ENCODE data around the gene CDK5. TPM values are rescaled to one million over a fixed set of nuclear protein-coding genes. Genes with fewer than 3 reads are reported as not detected.

Gene CDK5
- total and polyA plus RNA-seq, 9 of the 15 experiments (the other 6 are each of a cell fraction or from before 2014, with no cell fraction given): 3.2 to 38.0 (median 27.5) TPM

DNA sequence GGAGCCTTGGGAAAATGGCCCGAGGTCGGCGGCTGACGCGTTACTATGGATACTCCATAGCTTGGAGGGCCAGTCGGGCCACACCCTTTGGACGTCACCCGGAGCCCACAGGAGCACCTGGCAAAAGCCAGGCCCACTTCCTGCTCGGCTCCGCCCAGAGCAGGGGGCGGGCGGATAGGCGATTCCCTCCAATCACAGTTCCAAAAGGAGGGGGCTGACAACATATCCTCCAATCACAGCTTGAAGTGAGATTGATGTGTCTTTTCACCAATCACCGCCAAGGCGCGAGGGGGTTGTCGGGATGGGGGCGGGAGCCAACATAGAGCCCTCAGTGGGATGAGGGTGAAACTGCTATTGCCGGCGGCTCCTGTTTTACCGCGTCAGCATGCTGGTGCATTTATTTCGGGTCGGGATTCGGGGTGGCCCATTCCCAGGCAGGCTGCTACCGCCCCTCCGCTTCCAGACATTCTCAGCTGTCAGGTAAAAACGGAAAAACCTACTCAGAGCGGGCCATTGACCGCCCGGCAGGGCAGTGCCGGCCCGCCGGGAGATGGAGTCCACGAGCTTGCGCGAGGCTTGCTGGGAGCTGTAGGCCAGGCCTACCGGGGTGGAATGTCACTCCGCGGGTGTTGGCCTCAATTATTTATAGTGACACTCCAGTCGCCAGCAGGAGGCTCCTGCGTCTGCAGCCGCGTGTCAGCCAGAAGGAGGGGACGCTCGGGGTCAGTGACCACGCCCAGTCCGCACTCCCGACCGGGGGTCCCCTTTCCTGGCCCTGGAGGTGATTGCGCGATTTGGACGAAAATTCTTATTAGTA, 29.4 kb downstream of the CDK5 start, which contains the start of gene ABCB8 (continued):
- TF ChIP-seq, protein P1, sequence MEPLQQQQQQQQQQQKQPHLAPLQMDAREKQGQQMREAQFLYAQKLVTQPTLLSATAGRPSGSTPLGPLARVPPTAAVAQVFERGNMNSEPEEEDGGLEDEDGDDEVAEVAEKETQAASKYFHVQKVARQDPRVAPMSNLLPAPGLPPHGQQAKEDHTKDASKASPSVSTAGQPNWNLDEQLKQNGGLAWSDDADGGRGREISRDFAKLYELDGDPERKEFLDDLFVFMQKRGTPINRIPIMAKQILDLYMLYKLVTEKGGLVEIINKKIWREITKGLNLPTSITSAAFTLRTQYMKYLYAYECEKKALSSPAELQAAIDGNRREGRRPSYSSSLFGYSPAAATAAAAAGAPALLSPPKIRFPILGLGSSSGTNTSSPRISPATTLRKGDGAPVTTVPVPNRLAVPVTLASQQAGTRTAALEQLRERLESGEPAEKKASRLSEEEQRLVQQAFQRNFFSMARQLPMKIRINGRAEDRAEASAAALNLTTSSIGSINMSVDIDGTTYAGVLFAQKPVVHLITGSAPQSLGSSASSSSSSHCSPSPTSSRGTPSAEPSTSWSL (CRISPR knock-in tag; IDR thresholded peaks at IDR 0.05; ENCODE audit: borderline replicate concordance): 0 out of 2 replicates have a peak, but pooled peaks have one; percentile 57
- TF ChIP-seq ZNF143 (CRISPR knock-in tag; IDR thresholded peaks at IDR 0.05) (peak; percentile 95), ZEB2 (IDR thresholded peaks at IDR 0.05) (0 out of 2 replicates have a peak, but pooled peaks have one; percentile 11), SAP30 (IDR thresholded peaks at IDR 0.05; ENCODE audit: borderline replicate concordance, insufficient read depth, low read depth, low read length, poor library complexity, severe bottlenecking) (peak; percentile 78), SREBF2 (CRISPR knock-in tag; IDR thresholded peaks at IDR 0.05) (peak; percentile 18; the same call in 1 of the 2 replicates), ZNF79 (CRISPR knock-in tag; IDR thresholded peaks at IDR 0.05; ENCODE audit: low read depth) (peak; percentile 48; the same call in 1 of the 2 replicates), CBFB (CRISPR knock-in tag; IDR thresholded peaks at IDR 0.05) (peak; percentile 13; the same call in 1 of the 2 replicates), L3MBTL2 (IDR thresholded peaks at IDR 0.05) (peak; percentile 95)
- TF ChIP-seq, protein P2, sequence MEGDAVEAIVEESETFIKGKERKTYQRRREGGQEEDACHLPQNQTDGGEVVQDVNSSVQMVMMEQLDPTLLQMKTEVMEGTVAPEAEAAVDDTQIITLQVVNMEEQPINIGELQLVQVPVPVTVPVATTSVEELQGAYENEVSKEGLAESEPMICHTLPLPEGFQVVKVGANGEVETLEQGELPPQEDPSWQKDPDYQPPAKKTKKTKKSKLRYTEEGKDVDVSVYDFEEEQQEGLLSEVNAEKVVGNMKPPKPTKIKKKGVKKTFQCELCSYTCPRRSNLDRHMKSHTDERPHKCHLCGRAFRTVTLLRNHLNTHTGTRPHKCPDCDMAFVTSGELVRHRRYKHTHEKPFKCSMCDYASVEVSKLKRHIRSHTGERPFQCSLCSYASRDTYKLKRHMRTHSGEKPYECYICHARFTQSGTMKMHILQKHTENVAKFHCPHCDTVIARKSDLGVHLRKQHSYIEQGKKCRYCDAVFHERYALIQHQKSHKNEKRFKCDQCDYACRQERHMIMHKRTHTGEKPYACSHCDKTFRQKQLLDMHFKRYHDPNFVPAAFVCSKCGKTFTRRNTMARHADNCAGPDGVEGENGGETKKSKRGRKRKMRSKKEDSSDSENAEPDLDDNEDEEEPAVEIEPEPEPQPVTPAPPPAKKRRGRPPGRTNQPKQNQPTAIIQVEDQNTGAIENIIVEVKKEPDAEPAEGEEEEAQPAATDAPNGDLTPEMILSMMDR (IDR thresholded peaks at IDR 0.05 in 2 of 3, conservative IDR thresholded peaks at IDR 0.05 in 1 of 3; ENCODE audit: insufficient read depth in 2 of 3, low read depth in 1 of 3, low read length in 3 of 3): peak; percentile 92 to 96 (median 93)
- TF ChIP-seq, protein P3, sequence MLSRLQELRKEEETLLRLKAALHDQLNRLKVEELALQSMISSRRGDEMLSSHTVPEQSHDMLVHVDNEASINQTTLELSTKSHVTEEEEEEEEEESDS (CRISPR knock-in tag; IDR thresholded peaks at IDR 0.05): no peak
- TF ChIP-seq, protein P4, sequence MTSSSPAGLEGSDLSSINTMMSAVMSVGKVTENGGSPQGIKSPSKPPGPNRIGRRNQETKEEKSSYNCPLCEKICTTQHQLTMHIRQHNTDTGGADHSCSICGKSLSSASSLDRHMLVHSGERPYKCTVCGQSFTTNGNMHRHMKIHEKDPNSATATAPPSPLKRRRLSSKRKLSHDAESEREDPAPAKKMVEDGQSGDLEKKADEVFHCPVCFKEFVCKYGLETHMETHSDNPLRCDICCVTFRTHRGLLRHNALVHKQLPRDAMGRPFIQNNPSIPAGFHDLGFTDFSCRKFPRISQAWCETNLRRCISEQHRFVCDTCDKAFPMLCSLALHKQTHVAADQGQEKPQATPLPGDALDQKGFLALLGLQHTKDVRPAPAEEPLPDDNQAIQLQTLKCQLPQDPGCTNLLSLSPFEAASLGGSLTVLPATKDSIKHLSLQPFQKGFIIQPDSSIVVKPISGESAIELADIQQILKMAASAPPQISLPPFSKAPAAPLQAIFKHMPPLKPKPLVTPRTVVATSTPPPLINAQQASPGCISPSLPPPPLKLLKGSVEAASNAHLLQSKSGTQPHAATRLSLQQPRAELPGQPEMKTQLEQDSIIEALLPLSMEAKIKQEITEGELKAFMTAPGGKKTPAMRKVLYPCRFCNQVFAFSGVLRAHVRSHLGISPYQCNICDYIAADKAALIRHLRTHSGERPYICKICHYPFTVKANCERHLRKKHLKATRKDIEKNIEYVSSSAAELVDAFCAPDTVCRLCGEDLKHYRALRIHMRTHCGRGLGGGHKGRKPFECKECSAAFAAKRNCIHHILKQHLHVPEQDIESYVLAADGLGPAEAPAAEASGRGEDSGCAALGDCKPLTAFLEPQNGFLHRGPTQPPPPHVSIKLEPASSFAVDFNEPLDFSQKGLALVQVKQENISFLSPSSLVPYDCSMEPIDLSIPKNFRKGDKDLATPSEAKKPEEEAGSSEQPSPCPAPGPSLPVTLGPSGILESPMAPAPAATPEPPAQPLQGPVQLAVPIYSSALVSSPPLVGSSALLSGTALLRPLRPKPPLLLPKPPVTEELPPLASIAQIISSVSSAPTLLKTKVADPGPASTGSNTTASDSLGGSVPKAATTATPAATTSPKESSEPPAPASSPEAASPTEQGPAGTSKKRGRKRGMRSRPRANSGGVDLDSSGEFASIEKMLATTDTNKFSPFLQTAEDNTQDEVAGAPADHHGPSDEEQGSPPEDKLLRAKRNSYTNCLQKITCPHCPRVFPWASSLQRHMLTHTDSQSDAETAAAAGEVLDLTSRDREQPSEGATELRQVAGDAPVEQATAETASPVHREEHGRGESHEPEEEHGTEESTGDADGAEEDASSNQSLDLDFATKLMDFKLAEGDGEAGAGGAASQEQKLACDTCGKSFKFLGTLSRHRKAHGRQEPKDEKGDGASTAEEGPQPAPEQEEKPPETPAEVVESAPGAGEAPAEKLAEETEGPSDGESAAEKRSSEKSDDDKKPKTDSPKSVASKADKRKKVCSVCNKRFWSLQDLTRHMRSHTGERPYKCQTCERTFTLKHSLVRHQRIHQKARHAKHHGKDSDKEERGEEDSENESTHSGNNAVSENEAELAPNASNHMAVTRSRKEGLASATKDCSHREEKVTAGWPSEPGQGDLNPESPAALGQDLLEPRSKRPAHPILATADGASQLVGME (CRISPR knock-in tag; IDR thresholded peaks at IDR 0.05): 0 out of 2 replicates have a peak, but pooled peaks have one; percentile 58

All from K562 (cell line).